MG63 (cell line): ENCODE results near the gene CLDN6. TPM values are rescaled to one million over a fixed set of nuclear protein-coding genes. Genes with fewer than 3 reads are reported as not detected.

ENCODE experiments used
- DNase-seq: peaks from one replicate; pipeline ENCODE4 v3.0.0-alpha.2; 2020
- H3K27me3 ChIP-seq: fragments of 250-450 bp; sonication (Bioruptor Pico); 2 replicates; pipeline ENCODE4 v1.5.1; 2020; ENCODE audit warnings: mild to moderate bottlenecking, moderate library complexity
- H3K36me3 ChIP-seq: fragments of 250-450 bp; sonication (Bioruptor Pico); 2 replicates; pipeline ENCODE4 v1.5.1; 2020; ENCODE audit warnings: mild to moderate bottlenecking, moderate library complexity
- H3K4me3 ChIP-seq: fragments of 250-450 bp; sonication (Bioruptor Pico); 2 replicates; pipeline ENCODE4 v1.5.1; 2020; ENCODE audit warnings: mild to moderate bottlenecking, moderate library complexity
- H3K9me3 ChIP-seq: fragments of 250-450 bp; sonication (Bioruptor Pico); 2 replicates; pipeline ENCODE4 v1.5.1; 2020; ENCODE audit warnings: mild to moderate bottlenecking, moderate library complexity
- total RNA-seq: library from RNA; depleted of rRNA; stranded (reverse); fragments of >200 nt; shearing (Covaris generic); gene quantifications from 2 replicates; pipeline ENCODE4 v1.2.3, GENCODE V29; 2014; ENCODE audit warnings: low replicate concordance

Gene CLDN6
- total RNA-seq, 1 experiment from 2014 or later: not detected

GRCh38 chr16:3009568-3010390, 8.2 kb downstream of the CLDN6 start:
- Histone ChIP-seq H3K9me3 (no peaks in the 10 kb centered on the region), H3K27me3 (no peaks in the 10 kb centered on the region)
- no peak for DNase-seq

GRCh38 chr16:3008690-3009037, 9.3 kb downstream of the CLDN6 start:
- no peak for DNase-seq

More at GRCh38 chr16:3009568-3010390, 8.2 kb downstream of the CLDN6 start:
- no peak overlapping the region for H3K4me3 ChIP-seq
- H3K36me3 ChIP-seq: peaks cover 9% of the 10 kb centered on the region

GRCh38 chr16:3007957-3008689, 9.9 kb downstream of the CLDN6 start:
- Histone ChIP-seq H3K27me3 (no peaks in the 10 kb centered on the region), H3K36me3 (peaks cover 9% of the 10 kb centered on the region), H3K4me3 (no peak overlapping the region), H3K9me3 (no peaks in the 10 kb centered on the region)
- no peak for DNase-seq

More at GRCh38 chr16:3008690-3009037, 9.3 kb downstream of the CLDN6 start:
- H3K36me3 ChIP-seq: peaks cover 9% of the 10 kb centered on the region
- no peak overlapping the region for H3K4me3 ChIP-seq
- H3K9me3 ChIP-seq: no peaks in the 10 kb centered on the region
- H3K27me3 ChIP-seq: no peaks in the 10 kb centered on the region

DNA sequence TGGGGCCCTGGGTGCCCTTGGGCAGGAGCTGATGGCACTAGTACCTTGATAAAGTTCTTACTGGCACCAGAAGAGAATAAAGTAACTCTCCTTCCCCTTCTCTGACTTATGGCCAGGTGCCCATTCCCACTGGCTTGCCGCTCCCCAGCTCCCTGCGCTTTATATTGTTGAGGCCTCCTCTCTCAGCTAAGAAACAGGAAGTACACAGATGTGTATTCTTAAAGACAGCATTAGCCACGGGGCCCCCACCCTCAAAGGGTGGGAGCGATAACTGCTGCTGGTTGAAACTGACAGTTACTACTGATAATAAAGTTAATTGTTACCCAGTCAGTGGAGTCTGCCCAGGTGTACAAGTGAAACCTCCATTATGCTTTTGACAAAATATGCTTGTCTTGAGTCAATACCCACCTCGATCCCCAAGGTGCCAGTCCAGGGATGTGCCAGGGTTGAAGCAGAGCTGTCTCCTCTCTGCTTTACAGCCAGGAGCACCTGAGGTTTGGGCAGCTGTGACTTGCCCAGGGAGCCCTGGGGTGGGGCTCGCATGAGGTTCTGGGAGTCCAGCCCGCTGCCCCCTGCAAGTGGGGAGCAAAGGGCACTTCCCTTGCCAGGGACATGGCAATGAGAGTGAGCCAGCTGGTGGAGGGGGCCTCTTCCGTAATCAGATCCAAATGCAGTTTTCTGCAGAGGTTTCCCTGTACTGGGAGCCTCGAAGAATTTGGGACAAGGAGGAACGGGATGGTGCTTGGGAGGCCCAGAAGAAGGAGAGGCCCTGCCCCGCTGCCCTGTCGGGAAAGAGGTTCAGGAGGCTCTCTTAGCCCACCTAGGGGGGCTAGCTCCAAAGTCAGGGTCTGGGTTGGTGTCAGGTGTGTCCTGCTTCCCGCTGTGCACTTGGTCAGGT, 10.7 kb downstream of the CLDN6 start:
- Histone ChIP-seq H3K27me3 (no peaks in the 10 kb centered on the region), H3K36me3 (peaks cover 13% of the 10 kb centered on the region), H3K4me3 (no peak overlapping the region), H3K9me3 (no peaks in the 10 kb centered on the region)
- no peak for DNase-seq

- H3K36me3 ChIP-seq: peaks cover 21% of the 10 kb centered on the region
- H3K9me3 ChIP-seq: no peaks in the 10 kb centered on the region
- peak overlapping the region; percentile 56 for H3K4me3 ChIP-seq
- peak; percentile 78 for DNase-seq
- H3K27me3 ChIP-seq: no peaks in the 10 kb centered on the region
Observed at GRCh38 chr16:3004781-3005284, 13.2 kb downstream of the CLDN6 start.

GRCh38 chr16:3004319-3004718, 13.7 kb downstream of the CLDN6 start:
- no peak overlapping the region for H3K4me3 ChIP-seq
- no peaks in the 10 kb centered on the region for H3K27me3 ChIP-seq
- peaks cover 21% of the 10 kb centered on the region for H3K36me3 ChIP-seq
- DNase-seq: peak; percentile 62
- no peaks in the 10 kb centered on the region for H3K9me3 ChIP-seq

DNA sequence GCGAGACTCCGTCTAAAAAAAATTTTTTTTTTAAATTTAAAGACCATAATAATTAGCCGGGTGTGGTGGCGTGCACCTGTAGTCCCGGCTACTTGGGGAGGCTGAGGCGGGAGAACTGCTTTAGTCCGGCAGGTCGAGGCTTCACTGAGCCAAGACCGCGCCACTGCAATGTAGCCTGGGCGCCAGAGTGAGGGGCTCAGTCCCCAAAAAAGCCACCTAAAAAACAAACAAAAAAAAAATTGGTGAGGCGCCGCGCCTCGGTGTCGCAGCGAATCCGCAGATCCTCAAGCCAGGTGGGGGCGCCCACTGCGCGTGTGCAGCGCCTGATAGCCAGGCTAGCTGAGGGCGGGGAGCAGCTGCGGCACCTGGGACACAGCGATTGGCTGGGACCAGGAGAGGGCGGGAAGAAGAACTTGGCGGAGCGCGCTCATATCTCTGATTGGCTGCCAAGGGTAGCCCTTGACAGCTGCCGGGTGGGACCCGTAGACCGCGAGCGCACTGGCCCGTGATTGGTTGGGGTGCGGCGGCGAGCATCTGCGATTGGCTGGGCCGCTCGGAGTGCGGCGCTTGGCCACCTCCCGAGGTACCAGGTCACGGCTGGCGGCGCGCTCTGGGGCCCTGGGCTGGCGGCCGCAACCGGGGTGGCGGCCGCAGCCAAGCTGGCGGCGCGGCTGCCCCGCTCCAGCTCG, 14.3 kb downstream of the CLDN6 start:
- Histone ChIP-seq H3K27me3 (no peaks in the 10 kb centered on the region), H3K36me3 (peaks cover 21% of the 10 kb centered on the region), H3K4me3 (peak overlapping the region; percentile 33), H3K9me3 (no peaks in the 10 kb centered on the region)
- peak; percentile 100 for DNase-seq

- H3K9me3 ChIP-seq: no peaks in the 10 kb centered on the region
- peaks cover 12% of the 10 kb centered on the region for H3K36me3 ChIP-seq
- no peaks in the 10 kb centered on the region for H3K27me3 ChIP-seq
- H3K4me3 ChIP-seq: no peak overlapping the region
- DNase-seq: no peak
Observed at GRCh38 chr16:3001316-3001715, 16.7 kb downstream of the CLDN6 start.

DNA sequence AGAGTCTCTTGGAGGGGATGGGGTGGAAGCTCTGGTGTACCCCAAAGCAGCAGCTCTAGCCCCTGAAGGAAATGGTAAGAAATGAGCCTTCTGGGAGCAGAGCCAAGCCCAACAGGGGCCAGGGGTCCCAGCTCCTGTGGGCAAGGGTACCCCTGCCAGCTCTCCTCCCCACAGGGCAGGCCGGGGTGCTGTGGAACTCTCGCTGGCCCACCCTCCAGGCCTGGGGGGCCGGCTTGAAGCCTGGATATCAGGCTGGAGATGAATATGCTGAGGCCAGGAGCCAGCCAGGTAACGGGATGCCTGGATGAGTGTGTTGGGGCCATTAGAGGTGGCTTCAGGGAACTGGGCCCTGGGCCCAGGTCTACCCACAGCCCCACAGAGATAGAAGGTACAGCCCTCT, 17.4 kb downstream of the CLDN6 start:
- H3K27me3 ChIP-seq: no peaks in the 10 kb centered on the region
- DNase-seq: no peak

DNA sequence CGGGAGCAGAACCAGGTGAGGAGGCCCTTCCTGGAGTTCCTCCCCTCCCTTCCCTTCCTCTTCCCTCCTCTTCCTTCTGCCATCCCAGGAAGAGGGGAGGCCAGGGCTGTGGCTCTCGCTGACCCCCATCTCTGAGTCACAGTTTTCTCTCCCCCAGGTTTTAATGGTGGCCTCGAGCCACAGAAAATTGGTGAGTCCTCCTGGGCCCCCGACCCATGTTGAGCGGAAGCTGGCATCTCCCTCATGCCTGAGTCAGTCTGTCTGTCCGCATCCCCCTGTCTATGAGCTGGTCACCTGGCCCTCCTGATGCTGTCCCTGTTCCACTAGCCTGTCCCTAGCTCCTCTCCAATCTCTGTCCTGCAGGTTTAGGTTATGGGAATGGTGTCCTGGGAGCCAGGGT, 18.1 kb downstream of the CLDN6 start:
- no peak for DNase-seq
- Histone ChIP-seq H3K27me3 (no peaks in the 10 kb centered on the region), H3K4me3 (no peak overlapping the region)

More for the DNA sequence above, 17.4 kb downstream of the CLDN6 start:
- H3K4me3 ChIP-seq: no peak overlapping the region
- peaks cover 12% of the 10 kb centered on the region for H3K36me3 ChIP-seq
- H3K9me3 ChIP-seq: no peaks in the 10 kb centered on the region

GRCh38 chr16:2996298-2996697, 21.7 kb downstream of the CLDN6 start:
- 0 out of 2 replicates have a peak, but pooled peaks cover 3% of the 10 kb centered on the region for H3K36me3 ChIP-seq
- H3K27me3 ChIP-seq: no peaks in the 10 kb centered on the region
- no peaks in the 10 kb centered on the region for H3K9me3 ChIP-seq
- DNase-seq: no peak
- no peak overlapping the region for H3K4me3 ChIP-seq

More for the DNA sequence above, 18.1 kb downstream of the CLDN6 start:
- H3K9me3 ChIP-seq: no peaks in the 10 kb centered on the region
- peaks cover 12% of the 10 kb centered on the region for H3K36me3 ChIP-seq

DNA sequence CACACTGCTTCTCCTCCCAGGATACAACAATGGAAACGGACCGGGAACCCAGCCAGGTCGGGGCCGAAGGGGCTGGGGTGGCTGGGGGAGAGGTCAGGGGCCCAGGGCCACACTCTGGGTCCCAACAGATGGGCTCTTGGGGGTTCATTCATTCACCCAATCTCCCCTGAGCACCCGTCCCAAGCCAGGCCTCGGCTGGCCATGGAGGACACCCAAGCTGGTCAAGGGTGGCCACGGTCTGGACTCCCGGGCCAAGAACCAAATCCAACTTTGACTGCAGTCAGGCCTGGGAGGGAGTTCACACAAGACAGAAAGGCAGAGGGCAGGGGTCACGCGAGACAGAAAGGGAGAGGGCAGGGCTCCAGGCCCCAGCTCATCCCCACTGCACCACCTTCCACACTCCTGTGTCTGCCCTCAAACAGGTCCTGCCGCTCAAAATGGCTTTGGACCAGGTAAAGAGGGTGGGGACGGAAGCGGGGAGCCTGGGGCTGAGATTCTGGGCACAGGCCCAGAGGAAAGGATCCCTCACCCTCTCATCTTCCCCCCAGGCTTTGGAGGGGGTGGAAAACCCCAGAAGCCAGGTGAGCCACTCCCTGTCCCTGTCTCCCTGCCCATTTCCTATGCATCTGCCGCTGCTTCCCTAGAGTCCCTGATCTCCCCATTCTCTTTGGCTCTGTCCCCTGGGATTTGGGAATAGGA, 25.5 kb downstream of the CLDN6 start:
- no peaks in the 10 kb centered on the region for H3K27me3 ChIP-seq
- H3K36me3 ChIP-seq: no peaks in the 10 kb centered on the region
- no peak for DNase-seq
- no peaks in the 10 kb centered on the region for H3K9me3 ChIP-seq
- no peak overlapping the region for H3K4me3 ChIP-seq

GRCh38 chr16:2991566-2992261, 26.3 kb downstream of the CLDN6 start:
- Histone ChIP-seq H3K4me3 (no peak overlapping the region), H3K27me3 (no peaks in the 10 kb centered on the region), H3K9me3 (no peaks in the 10 kb centered on the region), H3K36me3 (no peaks in the 10 kb centered on the region)
- no peak for DNase-seq

DNA sequence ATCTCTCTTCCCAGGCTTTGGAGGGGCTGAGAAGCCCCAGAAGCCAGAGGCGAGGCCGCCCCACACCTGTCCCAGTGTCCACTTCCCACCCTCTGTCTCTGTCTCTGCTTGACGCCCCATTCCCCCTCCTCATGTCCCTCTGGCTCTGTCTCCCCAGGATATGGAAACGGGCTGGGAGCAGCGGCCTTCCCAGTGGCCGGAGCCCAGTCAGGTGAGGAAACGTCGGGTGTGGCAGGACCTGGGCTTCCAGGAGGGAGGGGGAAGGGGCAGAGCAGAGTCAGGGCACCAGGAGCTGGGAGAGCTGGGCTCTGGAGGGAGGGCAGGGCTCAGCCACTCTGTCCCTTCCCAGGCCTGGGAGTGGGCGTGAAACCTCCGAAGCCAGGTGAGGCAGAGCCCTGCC, 27.1 kb downstream of the CLDN6 start:
- Histone ChIP-seq H3K36me3 (no peaks in the 10 kb centered on the region), H3K4me3 (no peak overlapping the region), H3K27me3 (no peaks in the 10 kb centered on the region), H3K9me3 (no peaks in the 10 kb centered on the region)
- no peak for DNase-seq

DNA sequence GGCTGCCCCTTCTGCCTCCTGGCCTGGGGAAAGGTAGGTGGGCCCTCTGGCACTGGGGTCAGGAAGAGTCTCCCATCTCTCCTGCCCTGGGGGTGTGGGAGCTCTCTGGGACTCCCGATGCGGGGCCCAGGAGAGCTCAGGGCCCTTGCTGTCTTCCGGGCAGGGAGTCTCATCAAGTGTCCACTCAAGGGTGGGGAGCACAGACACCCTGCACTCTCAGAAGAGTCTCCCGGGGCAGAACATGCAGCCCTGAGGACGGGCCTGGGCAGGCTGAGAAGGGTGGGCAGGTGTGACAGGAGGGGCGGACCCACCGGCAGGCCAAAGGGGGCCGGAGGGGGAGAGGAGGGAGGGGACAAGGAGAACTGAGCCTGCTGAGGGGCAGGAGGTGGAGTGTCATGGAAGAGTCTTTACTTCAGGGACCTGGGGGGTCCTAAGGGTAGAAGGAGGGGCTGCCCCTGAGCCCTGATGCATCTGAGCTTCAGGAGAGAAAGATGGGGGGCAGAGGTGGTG, 29.3 kb downstream of the CLDN6 start:
- Histone ChIP-seq H3K36me3 (no peaks in the 10 kb centered on the region), H3K4me3 (no peak overlapping the region), H3K9me3 (no peaks in the 10 kb centered on the region), H3K27me3 (no peaks in the 10 kb centered on the region)
- DNase-seq: no peak
